GM12865 (cell line): ENCODE measurements around the gene SCYL2.
"Not testable (repeated sequence)": the region's sequence is repeated elsewhere in the genome, so short reads cannot be mapped to it uniquely, and the experiment has no call there.

ENCODE experiments used
- DNase-seq: peaks from one replicate; pipeline ENCODE4 v3.0.0; 2010; ENCODE audit warnings: low read depth
- H3K4me3 ChIP-seq: 2 replicates; pipeline ENCODE4 v1.5.1; 2011; ENCODE audit warnings: mild to moderate bottlenecking, low read depth, low read length, control low read depth
- TF ChIP-seq, protein P1 (sequence below): IDR thresholded peaks from 2 replicates; pipeline ENCODE4 v1.5.1; 2011; ENCODE audit warnings: low read length, control low read depth, low read depth, inconsistent platforms; ENCODE audit not compliant: insufficient read depth; ENCODE audit errors: missing control alignments

SCYL2 gene, protein sequence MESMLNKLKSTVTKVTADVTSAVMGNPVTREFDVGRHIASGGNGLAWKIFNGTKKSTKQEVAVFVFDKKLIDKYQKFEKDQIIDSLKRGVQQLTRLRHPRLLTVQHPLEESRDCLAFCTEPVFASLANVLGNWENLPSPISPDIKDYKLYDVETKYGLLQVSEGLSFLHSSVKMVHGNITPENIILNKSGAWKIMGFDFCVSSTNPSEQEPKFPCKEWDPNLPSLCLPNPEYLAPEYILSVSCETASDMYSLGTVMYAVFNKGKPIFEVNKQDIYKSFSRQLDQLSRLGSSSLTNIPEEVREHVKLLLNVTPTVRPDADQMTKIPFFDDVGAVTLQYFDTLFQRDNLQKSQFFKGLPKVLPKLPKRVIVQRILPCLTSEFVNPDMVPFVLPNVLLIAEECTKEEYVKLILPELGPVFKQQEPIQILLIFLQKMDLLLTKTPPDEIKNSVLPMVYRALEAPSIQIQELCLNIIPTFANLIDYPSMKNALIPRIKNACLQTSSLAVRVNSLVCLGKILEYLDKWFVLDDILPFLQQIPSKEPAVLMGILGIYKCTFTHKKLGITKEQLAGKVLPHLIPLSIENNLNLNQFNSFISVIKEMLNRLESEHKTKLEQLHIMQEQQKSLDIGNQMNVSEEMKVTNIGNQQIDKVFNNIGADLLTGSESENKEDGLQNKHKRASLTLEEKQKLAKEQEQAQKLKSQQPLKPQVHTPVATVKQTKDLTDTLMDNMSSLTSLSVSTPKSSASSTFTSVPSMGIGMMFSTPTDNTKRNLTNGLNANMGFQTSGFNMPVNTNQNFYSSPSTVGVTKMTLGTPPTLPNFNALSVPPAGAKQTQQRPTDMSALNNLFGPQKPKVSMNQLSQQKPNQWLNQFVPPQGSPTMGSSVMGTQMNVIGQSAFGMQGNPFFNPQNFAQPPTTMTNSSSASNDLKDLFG

DNA sequence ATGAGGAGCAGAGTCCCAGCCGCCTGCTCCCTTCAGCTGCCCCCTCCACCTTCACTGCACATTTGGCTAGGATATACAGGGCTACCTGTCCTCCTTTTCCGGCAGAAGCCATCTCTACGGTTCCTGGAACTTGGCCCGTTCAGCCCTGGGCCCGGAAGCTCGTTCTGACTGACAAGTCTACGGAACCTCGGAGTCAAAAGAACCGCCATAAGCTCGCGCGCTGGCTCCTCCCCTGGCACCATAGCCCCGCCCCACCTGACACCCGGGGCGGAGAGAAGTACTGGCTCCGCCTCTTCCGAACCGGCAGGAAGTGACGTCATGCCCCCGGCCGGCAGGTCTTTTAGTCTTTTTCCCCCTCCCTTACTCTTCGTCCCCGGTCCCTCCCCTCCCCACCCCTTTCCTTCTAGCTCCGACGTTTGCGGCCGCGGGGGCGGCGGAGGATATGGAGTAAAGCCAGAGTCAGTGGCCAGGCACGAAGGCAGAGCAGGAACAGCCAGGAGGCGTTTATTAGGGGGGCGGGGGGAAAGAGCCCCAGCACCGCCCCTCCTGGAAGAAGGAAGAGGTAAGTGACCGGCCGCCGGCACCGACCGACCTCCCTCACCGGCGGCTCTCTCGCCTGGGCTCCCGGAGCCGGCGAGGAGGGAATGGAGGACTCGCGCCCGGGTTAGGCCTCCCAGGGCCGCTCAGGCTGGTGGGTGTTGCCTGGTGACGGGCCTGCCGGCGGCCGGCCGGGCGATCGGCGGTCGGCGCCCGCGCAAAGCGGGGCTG lies at the start of gene SCYL2, which contains the start of gene DEPDC4:
SCYL2 (plus strand) TSS at position 343 of the 768 bp plus-strand sequence. CDS start 15,794 bp downstream, outside the sequence.
DEPDC4 (minus strand) TSS at position 245 of the 768 bp plus-strand sequence; CDS start at position 242, 3 bp downstream.
- peak within 1 kb of the TSS; percentile 98 for H3K4me3 ChIP-seq
- TF ChIP-seq, protein P1, sequence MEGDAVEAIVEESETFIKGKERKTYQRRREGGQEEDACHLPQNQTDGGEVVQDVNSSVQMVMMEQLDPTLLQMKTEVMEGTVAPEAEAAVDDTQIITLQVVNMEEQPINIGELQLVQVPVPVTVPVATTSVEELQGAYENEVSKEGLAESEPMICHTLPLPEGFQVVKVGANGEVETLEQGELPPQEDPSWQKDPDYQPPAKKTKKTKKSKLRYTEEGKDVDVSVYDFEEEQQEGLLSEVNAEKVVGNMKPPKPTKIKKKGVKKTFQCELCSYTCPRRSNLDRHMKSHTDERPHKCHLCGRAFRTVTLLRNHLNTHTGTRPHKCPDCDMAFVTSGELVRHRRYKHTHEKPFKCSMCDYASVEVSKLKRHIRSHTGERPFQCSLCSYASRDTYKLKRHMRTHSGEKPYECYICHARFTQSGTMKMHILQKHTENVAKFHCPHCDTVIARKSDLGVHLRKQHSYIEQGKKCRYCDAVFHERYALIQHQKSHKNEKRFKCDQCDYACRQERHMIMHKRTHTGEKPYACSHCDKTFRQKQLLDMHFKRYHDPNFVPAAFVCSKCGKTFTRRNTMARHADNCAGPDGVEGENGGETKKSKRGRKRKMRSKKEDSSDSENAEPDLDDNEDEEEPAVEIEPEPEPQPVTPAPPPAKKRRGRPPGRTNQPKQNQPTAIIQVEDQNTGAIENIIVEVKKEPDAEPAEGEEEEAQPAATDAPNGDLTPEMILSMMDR: no peak
- peak; percentile 96 for DNase-seq

DNA sequence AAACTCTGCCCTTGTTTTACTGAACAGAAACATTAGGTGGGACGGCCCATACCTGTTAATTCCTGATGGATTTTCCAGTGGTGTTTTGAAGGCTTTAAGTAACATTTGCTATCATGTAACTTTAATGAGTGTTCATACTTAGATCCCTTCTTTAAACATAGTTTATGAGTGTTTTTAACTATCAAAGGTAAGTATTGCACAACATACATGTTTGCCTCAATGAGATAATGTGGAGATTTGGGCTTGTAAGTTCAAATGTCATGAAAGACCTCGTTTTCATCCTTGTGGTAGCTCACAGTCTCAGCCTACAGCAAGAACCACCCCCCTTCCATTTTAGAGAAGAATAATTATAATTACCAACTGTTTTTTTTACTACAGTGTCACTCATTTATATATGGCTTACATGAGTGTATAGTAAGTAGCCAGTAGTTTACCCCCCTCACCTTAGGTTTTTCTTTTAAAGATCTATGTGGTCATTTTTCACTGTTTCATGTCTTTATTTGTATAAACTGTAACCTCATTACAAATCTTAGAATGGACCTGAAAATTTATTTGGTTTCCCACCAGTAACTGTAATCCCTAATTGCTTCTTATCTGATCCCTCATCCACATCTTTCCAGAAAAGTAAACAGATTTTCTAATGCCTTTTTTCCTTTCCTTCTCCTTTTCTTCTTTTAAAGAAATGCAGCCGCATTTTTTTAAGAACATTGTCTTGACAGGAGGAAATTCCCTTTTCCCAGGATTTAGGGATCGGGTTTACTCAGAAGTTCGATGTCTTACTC lies 47.5 kb upstream of the SCYL2 start:
- no peak for DNase-seq
- TF ChIP-seq, protein P1: no peak
- H3K4me3 ChIP-seq: no peak overlapping the region

DNA sequence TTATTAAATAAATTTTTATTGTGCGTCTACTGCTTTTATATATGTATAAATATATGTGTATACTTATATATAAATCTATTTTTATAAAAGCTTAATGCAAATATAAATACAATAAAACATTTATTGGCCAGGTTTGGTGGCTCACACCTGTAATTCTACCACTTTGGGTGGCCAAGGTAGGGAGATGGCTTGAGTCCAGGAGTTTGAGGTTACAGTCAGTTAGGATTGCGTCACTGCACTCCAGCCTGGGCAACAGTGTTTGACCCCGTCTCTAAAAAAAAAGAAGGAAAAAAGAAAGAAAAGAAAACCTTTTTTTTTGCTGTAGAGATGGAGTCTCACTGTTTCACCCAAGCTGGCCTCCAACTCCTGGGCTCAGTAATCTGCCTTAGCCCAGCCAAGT lies 45.5 kb upstream of the SCYL2 start:
- TF ChIP-seq, protein P1: no peak
- no peak overlapping the region for H3K4me3 ChIP-seq
- no peak for DNase-seq

DNA sequence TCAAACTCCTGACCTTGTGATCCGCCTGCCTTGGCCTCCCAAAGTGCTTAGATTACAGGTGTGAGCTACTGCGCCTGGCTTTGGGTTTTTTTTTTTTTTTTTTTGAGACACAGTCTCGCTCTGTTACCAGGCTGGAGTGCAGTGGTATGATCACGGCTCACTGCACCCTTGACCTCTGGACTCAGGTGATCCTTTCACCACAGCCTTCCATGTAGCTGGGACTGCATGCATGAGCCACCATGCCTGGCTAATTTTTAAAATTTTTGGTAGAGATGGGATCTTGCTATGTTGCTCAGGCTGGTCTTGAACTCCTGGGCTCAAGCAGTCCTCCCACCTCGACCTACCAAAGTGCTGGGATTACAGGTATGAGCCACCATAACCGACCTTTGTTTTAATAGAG lies 44.8 kb upstream of the SCYL2 start:
- not testable (repeated sequence) for H3K4me3 ChIP-seq, DNase-seq

DNA sequence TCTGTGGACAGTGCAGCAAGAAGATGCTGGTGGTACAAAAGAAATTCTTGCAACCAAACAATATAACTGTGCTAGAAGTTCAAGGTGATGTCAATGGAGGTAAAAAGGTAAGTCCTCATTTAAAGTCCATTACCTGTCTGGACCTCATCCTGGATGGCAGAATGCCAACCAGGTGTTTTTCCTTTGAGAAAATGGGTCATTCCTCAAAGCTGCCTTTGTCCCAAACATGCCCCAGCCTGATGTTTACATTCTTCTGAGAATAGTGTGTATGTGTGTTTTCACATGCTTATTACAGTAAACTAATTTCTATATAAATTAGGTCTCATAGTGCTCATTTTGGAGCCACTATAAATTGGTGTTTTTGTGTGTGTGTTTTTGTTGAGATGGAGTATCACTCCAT lies 41.5 kb upstream of the SCYL2 start:
- TF ChIP-seq, protein P1: no peak
- no peak overlapping the region for H3K4me3 ChIP-seq
- DNase-seq: no peak

DNA sequence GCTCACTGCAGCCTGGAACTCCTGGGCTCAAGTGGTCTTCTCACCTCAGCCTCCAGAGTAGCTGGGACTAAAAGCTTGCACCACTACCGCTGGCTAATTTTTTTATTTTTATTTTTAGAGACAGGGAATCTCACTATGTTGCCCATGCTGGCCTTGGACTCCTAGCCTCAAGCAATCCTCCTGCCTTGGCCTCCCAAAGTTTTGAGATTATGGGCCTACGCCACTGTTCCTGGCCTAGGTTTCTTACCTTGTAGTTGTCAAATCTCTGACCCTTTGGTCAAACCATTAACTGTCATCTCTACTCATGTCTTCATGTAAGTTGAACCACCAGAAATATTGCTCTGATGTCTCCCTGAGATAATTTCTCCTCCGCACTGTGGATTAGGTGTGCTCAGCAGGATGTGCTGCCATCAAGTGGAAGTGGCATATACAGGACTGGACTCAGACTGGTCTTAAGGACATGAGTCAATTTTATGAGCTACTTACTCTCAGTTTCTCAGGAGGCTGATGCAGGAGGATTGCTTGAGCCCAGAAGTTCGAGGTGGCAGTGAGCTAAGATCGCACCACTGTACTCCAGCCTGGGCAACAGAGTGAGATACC lies 37.8 kb upstream of the SCYL2 start:
- peak; percentile 36 for DNase-seq
- TF ChIP-seq, protein P1: no peak
- H3K4me3 ChIP-seq: no peak overlapping the region
